AG09309 (cell line): Measurements from ENCODE around the gene IGFBP4.
"Not testable (repeated sequence)": the region's sequence is repeated elsewhere in the genome, so short reads cannot be mapped to it uniquely, and the experiment has no call there.

Experiments used
- DNase-seq: peaks from one replicate; pipeline ENCODE4 v3.0.0-alpha.2; 2010; ENCODE audit warnings: low read depth
- H3K4me3 ChIP-seq: 2 replicates; pipeline ENCODE4 v1.5.1; 2011; ENCODE audit warnings: mild to moderate bottlenecking, low read depth, low read length, moderate library complexity; ENCODE audit not compliant: control insufficient read depth
- CTCF ChIP-seq: IDR thresholded peaks from 2 replicates; pipeline ENCODE4 v1.5.1; 2011; ENCODE audit warnings: mild to moderate bottlenecking, low read depth, low read length, inconsistent platforms; ENCODE audit not compliant: insufficient read depth, control insufficient read depth; ENCODE audit errors: missing control alignments

The IGFBP4 gene

GRCh38 chr17:40411821-40412220 is 31.4 kb upstream of the IGFBP4 start:
- no peak overlapping the region for H3K4me3 ChIP-seq
- no peak for TF ChIP-seq CTCF
- DNase-seq, result no peak

GRCh38 chr17:40412880-40413279 is 30.4 kb upstream of the IGFBP4 start:
- TF ChIP-seq CTCF, result no peak
- no peak for DNase-seq

GRCh38 chr17:40414312-40414711 is 28.9 kb upstream of the IGFBP4 start:
- not testable (repeated sequence) for H3K4me3 ChIP-seq, DNase-seq

More at GRCh38 chr17:40412880-40413279, 30.4 kb upstream of the IGFBP4 start:
- no peak overlapping the region for H3K4me3 ChIP-seq

- peak overlapping the region; percentile 20; the same call in 1 of the 2 replicates for H3K4me3 ChIP-seq
- peak; percentile 13 for DNase-seq
- peak; percentile 53 for TF ChIP-seq CTCF
These were observed 27.9 kb upstream of the IGFBP4 start for GRCh38 chr17:40415390-40415789.

GRCh38 chr17:40416671-40417070 is 26.6 kb upstream of the IGFBP4 start:
- DNase-seq, result no peak
- peak overlapping the region; percentile 64 for H3K4me3 ChIP-seq
- TF ChIP-seq CTCF, result no peak

GRCh38 chr17:40417258-40417608 is 26.0 kb upstream of the IGFBP4 start:
- no peak for TF ChIP-seq CTCF
- DNase-seq, result no peak
- H3K4me3 ChIP-seq, result peak overlapping the region; percentile 64

- DNase-seq, result peak; percentile 99
- H3K4me3 ChIP-seq, result peak within 1 kb of the TSS; percentile 64
- TF ChIP-seq CTCF, result no peak
These were observed 25.4 kb upstream of the IGFBP4 start, which contains the start of gene TOP2A for GRCh38 chr17:40417609-40418427. Gene TOP2A, minus strand, starts transcription at chr17:40417896. Its CDS starts 105 bp downstream, at chr17:40417791.
